GM18502 (cell line): Measurements from ENCODE around the gene MCTS1.
"Not testable (repeated sequence)": the region's sequence is repeated elsewhere in the genome, so short reads cannot be mapped to it uniquely, and the experiment has no call there.

ENCODE experiments used
- ATAC-seq: cut with Tn5 transposase; IDR thresholded peaks from one replicate; pipeline ENCODE4 v1.9.1; 2021; ENCODE audit warnings: mild to moderate bottlenecking; ENCODE audit not compliant: unreplicated experiment, poor library complexity

Gene MCTS1, protein sequence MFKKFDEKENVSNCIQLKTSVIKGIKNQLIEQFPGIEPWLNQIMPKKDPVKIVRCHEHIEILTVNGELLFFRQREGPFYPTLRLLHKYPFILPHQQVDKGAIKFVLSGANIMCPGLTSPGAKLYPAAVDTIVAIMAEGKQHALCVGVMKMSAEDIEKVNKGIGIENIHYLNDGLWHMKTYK

DNA sequence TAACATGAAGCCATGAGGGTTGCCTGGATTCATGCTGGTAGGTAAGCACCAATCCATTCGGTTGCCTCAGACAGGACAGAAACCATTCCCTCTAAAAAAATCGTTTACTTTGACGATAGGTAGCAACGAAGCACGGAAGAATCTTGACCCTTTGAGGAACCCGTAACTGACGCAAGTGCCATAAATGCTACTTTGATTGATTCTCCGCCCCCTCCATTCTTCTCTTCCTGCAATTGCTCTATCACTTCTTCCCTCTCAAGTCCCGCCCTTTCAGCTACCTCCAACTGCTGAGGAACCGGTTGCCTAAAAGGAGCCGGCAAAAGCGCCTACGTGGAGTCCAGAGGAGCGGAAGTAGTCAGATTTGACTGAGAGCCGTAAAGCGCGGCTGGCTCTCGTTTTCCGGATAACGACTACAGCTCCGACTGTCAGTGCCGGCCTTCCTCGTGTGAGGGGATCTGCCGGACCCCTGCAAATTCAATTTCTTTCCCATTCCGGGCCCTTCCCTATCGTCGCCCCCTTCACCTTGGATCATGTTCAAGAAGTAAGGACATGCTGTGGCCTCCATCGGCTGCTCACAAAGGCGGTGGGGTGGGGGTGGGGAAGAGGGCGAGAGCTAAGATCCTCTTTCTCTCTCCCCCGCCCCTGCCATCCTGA lies at the start of gene MCTS1:
Gene MCTS1, plus strand, starts transcription at position 395 of the 654 bp plus-strand sequence. Its CDS starts 136 bp downstream, at position 531.
- peak; percentile 94 for ATAC-seq

DNA sequence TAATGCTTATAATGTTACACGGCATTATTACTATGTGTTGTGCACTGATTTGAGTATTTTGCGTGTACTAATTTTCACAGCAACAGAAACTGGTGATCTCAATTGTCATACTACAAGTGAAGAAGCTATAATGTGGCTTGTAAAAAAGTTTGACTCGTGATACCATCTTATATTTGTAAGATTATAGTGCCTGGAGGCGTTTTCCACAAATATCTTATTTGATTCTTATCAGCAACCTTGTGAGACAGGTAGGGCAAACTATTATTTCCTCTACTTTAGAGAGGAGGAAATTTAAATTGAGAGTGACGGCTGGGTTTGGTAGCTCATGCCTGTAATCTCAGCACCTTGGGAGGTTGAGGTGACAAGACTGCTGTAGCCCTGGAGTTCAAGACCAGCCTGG lies 47.6 kb upstream of the MCTS1 start:
- ATAC-seq, result no peak

DNA sequence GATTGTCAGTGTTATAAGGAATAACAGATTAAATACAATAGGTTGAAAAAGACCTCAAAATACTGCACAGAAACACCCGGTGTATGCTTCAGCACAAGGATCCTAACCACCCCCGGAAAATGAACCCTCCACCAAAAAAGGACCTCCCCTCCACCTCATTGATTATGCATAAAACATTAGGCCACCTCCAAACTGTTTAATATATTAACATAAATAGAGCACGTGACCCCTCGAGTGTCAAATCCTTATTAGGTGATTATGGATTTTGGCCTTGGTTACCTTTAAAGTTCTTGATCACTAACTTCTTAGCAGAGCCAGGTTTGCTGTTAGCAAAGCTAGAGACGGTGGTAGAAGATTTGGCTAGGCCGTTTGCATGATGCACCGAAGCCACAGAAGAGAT lies 44.1 kb upstream of the MCTS1 start:
- no peak for ATAC-seq

DNA sequence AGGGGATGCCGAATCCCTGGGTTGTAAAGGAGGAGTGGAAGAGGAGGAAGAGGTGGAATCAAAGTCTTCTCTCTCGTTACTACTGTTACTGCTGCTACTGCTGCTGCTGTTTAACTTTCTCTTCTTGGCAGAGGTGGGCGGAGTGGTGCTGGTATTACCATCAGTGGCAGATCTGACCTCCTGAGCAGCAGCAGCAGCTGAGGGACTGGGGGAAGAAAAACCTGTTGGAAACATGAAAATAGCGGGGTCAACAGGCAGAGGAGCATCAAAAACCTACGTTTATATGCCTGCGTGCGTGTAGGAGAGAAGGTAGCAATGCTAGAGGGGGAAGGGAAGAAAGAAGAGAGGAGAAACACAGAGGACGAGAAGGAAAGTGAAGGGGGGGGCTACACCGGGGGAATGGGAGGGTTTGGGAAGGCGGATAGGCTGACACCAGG lies 43.5 kb upstream of the MCTS1 start:
- ATAC-seq, result peak; percentile 44

DNA sequence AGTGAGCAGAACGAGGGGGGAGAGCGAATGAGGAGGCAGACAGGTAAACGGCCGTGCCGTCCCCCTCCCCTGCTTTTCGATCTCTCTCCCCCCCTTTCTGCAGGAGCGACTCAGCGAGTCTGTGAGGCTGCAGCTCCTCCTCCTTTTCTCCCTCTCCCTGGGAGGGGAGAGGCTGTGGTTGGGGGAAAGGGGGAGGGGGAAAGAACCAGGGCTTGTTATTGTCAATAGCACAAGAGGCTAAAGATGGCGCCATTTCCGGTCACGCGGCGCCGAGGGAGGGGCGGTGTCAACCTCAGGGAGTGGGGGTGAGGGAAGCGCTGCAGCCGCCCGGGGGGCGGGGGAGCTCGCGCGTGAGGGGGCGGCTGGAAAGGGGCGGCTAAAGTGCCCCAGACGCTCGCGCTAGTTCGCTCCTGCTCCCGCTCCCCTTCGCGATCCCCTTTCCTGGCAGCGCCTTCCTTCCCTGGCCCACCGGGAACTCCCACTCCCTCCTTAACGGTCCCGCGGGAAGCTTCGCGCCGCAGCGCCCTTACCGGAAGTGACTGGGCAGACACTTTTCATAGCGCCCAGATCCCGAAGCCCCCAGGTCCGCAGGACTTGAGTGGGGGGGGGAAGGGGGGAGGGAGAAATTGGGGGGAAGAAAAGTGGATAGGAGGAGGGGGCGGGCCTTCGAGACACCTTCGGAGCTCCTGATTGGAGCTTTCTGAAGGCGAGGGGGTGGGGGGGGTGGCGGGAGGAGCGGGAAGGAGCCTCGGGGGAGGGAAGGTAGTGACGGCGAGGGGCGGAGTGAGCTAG lies 42.9 kb upstream of the MCTS1 start, which contains the start of gene CUL4B:
Gene CUL4B, minus strand, starts transcription at position 121 of the 792 bp plus-strand sequence. CDS start 324 bp downstream, outside the sequence.
- peak; percentile 84 for ATAC-seq

DNA sequence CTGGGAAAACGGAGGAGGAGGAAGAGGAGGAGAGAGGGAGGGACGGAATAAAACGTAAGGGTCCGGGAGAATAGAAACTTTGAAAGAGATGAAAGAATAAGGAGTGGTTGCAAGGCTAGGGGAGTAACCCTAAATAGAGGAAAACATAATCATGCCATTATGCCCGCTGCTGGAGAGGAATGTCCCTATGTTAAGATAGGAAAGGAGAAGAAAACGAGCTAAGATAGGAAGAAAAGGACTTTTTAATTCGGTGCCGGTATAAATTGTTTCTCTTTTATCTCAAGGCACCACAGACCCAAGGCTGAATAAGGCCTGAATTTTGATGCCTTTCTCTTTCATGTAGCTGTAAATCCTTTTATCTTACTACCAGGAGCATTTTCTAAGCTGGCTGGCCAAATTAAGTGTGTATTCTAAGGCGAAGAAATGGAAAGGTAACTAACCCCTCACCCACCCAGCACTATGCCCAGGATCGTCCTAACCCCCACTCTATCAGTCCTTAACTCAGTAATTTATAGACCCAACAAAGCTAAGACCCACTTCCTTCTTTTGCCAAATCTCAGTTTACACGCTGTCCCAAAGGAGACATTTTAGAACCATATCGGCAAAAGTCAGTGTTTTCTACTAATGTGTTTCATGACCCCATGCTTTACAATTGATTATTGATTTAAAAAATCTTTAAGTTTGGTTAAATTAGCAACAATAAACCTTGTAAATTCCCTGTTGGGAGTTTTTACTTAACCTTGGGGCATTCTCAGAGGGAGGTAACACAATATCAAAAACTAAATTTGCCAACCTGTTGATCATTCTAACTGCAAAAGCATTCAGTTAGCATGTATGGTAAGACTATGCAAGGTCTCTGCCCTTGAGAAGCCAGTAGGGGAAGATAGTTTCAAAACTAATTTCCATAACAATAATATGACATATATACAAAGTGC lies 42.0 kb upstream of the MCTS1 start:
- ATAC-seq, result no peak

DNA sequence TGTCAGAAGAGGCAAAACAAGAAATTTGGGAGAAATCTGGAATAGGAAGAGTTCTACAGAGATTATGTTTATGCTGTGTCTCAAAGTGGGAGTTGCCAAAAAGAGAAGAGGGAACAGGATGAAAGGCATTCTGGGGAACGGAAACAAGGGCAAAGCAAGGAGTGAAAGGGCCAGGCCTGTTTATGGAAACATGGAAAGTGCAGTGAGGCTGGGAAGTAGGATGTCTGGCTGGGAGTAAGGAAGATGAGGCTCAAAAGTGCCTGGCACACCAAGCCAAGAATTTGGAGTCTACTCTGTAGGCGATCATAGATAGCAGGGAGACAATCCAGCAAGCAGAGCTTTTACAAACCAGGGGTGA lies 41.4 kb upstream of the MCTS1 start:
- ATAC-seq, result no peak

DNA sequence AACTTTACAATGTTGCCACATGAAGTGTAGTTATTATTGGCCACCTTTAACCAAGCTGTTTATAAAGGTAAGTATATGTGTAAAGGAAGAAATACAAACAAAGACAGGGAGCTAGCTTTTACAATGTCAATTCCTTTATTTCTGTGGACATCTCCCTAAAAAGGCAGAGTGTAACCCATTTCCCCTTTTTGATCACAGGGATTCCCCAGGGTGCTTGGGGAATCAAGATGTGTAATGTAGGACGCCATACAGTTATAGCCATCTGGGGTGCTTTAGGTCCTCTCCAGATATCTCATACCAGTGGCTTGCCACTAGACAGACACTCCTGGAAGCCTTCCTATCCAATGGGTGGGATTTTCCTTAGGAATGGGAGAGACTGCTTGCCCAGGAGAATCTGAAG lies 39.0 kb upstream of the MCTS1 start:
- ATAC-seq, result no peak

DNA sequence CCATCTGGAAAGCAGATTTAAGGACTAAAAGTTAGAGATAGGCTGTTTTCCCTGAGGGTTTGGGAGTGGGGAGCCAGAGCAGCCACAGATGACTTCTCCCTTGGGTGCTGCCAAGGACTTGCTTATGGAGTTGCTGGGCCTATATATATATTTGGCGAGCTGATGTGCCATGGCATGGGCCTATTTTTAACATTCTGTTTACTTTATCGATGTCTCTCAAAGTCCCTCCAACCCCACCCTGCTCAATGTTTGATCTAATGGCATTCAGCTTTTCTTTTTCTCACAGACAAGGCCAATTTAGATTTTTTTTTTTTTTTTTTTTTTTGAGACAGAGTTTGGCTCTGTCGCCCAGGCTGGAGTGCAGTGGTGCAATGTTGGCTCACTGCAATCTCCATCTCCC lies 37.1 kb upstream of the MCTS1 start:
- no peak for ATAC-seq

DNA sequence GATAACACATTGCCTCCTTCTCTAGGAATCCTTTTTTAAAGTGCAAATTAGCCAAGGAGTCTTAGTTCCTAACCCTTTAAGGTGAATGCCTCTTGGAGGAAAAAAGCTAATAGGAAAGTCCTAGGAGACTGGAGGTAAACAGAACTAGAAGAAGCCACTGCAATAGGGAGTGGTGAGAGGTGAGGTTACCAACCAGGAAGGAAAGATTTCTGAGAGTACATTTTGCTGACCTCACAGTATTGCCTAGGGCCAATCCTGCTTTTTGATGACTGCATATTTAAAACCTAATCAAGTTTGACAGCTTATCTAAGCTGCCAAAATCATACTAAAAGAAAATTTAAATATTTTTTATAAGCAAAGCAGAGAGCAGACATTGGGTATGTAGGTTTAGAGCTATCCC lies 35.9 kb upstream of the MCTS1 start:
- ATAC-seq, result no peak

DNA sequence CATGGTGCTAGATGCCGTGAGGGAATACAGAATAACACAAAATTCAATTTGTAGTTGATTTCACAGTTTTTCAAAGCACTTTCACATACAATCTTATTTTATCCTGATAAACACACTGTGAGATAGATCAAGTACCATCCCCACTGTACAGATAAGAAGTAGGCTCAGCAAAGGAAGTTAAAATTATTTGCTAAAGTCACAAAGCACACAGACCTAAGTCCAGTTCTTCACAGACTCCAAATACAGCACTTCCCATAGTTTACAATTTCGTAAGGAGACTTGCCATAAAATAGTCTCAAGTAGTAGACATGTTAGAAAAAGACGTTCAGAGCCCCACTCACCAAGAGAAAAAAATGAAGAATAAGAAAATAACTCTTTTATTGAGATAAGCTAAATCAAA lies 35.3 kb upstream of the MCTS1 start:
- ATAC-seq, result no peak

DNA sequence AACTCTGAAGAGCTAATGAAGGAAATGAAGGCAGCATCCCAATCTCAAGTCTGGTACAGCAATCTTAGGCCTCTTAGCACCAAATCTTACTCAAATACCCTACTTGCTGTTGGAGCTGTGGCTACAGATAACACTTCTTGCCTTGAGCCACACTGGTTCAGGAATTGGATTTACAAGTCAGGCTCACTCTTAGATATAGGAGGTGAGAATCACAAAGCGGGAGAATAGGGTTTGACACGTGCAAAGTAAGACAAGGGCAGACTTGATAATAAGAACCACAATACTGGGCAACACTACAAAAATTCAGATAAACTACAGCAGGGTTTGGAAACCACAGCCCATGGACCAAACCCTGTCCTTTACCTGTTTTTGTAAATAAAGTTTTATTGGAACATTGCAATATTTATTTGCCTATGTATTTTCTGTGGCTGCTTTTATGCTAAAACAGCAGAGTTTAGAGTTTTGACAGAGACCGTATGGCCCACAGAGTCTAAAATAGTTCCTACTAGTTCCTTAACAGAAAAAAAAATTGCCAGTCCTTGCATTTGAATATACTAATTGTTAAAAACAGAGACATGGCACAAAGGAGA lies 33.8 kb upstream of the MCTS1 start:
- no peak for ATAC-seq

DNA sequence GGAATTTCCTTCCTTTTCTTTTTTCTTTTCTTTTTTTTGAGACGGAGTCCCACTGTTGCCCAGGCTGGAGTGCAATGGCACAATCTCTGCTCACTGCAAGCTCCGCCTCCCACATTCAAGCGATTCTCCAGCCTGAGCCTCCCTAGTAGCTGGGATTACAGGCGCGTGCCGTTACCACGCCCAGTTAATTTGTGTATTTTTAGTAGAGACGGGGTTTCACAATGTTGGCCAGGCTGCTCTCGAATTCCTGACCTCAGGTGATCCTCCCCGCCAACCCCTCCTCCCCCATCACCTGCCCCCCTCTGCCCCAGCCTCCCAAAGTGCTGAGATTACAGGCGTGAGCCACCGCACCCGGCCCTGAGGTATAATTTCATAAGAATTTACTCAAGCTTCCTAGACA lies 30.1 kb upstream of the MCTS1 start:
- ATAC-seq, result not testable (repeated sequence)

DNA sequence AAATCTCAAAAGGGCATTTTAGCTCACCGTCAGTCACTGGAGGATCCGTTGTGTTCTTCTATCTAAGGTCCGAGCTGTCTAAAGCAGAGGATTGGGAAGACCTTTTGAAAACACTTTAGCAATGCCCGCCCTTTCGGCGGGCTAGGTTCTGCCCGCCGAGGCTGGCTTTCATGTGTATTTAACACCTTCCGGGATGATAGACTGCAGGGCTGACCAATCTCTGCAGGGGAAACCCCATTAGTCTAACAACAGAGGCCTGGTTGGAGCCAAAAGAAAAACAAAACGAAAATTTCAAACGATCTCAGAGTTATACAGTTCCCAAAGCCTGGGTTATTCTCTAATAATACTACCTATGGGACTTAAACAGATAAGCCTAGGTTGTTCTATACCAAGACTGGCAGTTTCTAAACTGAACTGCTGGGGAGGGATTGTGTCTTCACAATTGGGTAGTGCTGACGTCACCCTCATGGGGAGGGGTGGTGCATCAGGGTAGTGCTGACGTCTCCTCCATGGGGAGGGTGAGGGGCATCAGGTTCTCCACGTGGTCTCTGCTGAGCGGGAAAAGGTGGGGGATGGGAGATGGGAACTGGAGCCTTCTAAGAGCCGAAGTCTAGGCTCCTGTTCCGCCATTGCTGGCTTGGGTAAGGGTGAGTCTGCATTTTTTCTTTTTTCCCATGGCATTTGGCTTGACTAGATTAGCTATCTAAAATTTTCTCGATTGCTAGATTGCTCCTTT lies 28.4 kb upstream of the MCTS1 start:
- ATAC-seq, result no peak

DNA sequence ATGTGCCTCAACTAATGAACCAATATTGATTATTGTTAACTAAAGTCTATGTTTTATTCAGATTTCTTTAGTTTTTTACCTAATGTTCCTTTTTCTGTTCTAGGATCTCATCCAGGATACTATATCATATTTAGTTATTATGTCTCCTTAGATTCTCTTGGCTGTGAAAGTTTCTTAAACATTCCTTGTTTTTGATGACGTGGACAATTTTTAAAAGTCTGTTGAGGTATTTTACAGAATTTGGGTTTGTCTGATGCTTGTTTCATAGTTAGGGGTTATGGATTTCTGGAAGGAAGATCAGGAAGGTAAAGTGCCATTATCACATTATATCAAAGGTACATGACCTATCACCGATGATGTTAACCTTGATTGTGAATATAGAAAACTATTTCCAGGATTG lies 18.2 kb upstream of the MCTS1 start:
- ATAC-seq, result no peak

DNA sequence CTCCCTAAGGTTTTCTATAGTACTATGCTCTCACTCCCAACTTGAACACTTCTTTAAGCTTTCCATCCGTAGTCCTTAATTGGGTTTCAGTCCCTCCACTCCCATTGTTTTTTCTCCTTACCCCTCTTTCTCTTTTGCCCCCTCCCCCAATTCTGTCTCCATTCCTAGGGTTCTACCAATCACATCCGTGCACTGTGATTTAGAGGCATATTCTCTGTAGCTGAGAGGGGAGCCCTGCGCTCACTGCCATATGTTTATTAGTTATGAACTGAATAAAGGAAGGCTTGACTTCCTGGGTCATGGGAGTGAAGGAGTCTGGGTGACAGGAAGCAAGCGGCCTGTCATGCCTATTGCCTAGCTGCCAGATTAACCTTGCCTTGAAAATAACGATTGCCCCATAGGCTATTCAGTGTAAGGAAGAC lies 471 bp downstream of the MCTS1 start:
- peak; percentile 57 for ATAC-seq

DNA sequence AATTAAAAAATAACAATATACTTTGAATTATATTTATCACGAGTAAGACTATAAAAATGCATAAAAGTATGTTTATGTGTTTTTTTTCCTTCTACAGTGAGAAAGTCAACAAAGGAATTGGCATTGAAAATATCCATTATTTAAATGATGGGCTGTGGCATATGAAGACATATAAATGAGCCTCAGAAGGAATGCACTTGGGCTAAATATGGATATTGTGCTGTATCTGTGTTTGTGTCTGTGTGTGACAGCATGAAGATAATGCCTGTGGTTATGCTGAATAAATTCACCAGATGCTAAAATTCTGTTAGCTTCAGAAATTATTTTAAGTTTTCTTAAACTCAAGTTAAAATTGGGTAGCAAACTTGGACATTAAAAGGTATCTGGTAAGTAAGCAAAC lies 8.2 kb downstream of the MCTS1 start:
- ATAC-seq, result no peak

DNA sequence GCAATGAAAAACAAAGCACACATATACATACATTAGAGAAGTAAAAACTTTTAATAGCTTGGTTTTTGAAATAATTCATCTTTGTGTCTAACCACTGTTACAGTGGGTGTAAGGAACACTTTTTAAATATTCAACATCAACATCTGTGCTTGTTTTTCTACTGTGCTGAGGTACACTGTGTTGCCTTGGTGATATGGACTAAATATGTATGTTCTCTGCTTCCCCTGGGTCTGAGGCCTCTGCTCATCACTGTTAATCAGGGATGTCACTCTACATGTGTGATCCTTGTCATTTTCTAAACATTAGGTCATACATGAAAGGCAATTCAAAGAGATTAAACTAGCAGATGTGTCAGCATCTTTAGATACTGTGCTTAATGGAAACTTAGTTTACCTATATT lies 10.9 kb downstream of the MCTS1 start:
- no peak for ATAC-seq

DNA sequence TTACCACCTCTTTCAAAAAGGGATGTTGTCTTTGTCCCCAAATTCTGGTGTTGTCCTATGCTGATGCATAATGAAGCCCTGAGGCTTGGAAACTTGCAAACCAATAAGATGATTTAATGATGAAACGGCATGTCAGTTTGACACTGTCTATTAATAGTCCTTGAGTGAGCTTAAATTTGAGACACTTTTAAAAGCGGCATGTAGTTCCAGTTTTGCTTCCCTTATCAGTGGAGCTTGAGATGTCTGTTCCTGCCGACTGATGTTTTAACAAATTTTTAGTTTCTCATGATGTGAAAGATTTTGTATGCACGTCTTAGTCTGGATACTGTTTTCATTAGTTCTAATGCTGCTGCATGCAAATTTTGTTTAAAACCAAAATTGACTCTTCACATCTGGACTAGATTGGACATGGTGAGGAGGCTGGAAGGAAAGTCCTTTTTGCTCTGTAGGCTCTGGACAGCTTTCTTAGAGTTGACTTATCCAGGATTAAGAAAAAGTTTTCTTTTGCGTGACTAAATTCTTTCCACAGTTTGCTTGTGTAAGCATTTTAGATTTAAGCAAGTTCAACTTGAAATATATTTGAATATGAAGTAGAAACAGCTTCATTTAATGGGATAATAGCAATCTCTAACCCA lies 14.2 kb downstream of the MCTS1 start:
- no peak for ATAC-seq
